ENCODE results near the gene MAOB. TPM values are rescaled to one million over a fixed set of nuclear protein-coding genes. Genes with fewer than 3 reads are reported as not detected.
"Not testable (repeated sequence)": the region's sequence is repeated elsewhere in the genome, so short reads cannot be mapped to it uniquely, and the experiment has no call there.

The MAOB gene
- total RNA-seq, 2 donors from 2014 or later: 0.46 to 0.73 TPM

GRCh38 chrX:43731086-43731485, 151.2 kb downstream of the MAOB start:
- 90 to 96% methylated on average over 2 to 7 of the region's 7 CpGs for WGBS, 2 experiments (ENCODE audit: insufficient coverage in 1 of 2, insufficient read length in 1 of 2)
- peaks cover 39% of the 10 kb centered on the region for H3K9me3 Mint-ChIP-seq
- Histone ChIP-seq H3K4me3 (ENCODE audit: low read length) (no peak overlapping the region), H3K9ac (ENCODE audit: extremely low read depth, low read length, poor library complexity, severe bottlenecking) (no peak overlapping the region), H3K9me3 (ENCODE audit: control insufficient read depth, low read length) (no peaks in the 10 kb centered on the region), H3K27me3 (ENCODE audit: control insufficient read depth, insufficient read depth, low read length, poor library complexity, severe bottlenecking) (no peaks in the 10 kb centered on the region), H3K36me3 (ENCODE audit: control insufficient read depth, insufficient read depth, low read length) (no peaks in the 10 kb centered on the region), H3K27ac (ENCODE audit: low read depth, low read length) (no peak overlapping the region), H3K4me1 (ENCODE audit: control insufficient read depth, insufficient read depth, low read length) (no peaks in the 10 kb centered on the region)
- H3K4me1 Mint-ChIP-seq: peaks cover 6% of the 10 kb centered on the region
- H3K36me3 Mint-ChIP-seq (ENCODE audit: low read depth): no peaks in the 10 kb centered on the region
- TF ChIP-seq CTCF (conservative IDR thresholded peaks at IDR 0.05): no peak
- H3K4me3 Mint-ChIP-seq: no peak overlapping the region
- H3K27me3 Mint-ChIP-seq (ENCODE audit: insufficient read depth): no peaks in the 10 kb centered on the region
- DNase-seq: no peak
- no peak overlapping the region for H3K27ac Mint-ChIP-seq

- Mint-ChIP-seq H3K4me1 (no peaks in the 10 kb centered on the region), H3K27ac (no peak overlapping the region), H3K27me3 (ENCODE audit: insufficient read depth) (peaks cover 2% of the 10 kb centered on the region), H3K4me3 (no peak overlapping the region), H3K9me3 (peaks cover 58% of the 10 kb centered on the region), H3K36me3 (ENCODE audit: low read depth) (no peaks in the 10 kb centered on the region)
- H3K9ac ChIP-seq (ENCODE audit: extremely low read depth, low read length, poor library complexity, severe bottlenecking): no peak overlapping the region
- H3K27me3 ChIP-seq (ENCODE audit: control insufficient read depth, insufficient read depth, low read length, poor library complexity, severe bottlenecking): no peaks in the 10 kb centered on the region
- H3K4me1 ChIP-seq (ENCODE audit: control insufficient read depth, insufficient read depth, low read length): no peaks in the 10 kb centered on the region
- H3K36me3 ChIP-seq (ENCODE audit: control insufficient read depth, insufficient read depth, low read length): no peaks in the 10 kb centered on the region
- no peak for TF ChIP-seq CTCF (conservative IDR thresholded peaks at IDR 0.05)
- H3K27ac ChIP-seq (ENCODE audit: low read depth, low read length): no peak overlapping the region
- no peaks in the 10 kb centered on the region for H3K9me3 ChIP-seq (ENCODE audit: control insufficient read depth, low read length)
- no peak overlapping the region for H3K4me3 ChIP-seq (ENCODE audit: low read length)
- 100% methylated on average over 1 of the region's 1 CpG; no CpG with 5 or more reads in 1 of the 2 experiments for WGBS, 2 experiments (ENCODE audit: insufficient coverage in 1 of 2, insufficient read length in 1 of 2)
- no peak for DNase-seq
Observed at GRCh38 chrX:43728966-43729365, 153.3 kb downstream of the MAOB start.

GRCh38 chrX:43728002-43728401, 154.2 kb downstream of the MAOB start:
- no peak for DNase-seq
- Histone ChIP-seq H3K4me3 (ENCODE audit: low read length) (no peak overlapping the region), H3K9me3 (ENCODE audit: control insufficient read depth, low read length) (no peaks in the 10 kb centered on the region), H3K27ac (ENCODE audit: low read depth, low read length) (no peak overlapping the region), H3K9ac (ENCODE audit: extremely low read depth, low read length, poor library complexity, severe bottlenecking) (no peak overlapping the region), H3K4me1 (ENCODE audit: control insufficient read depth, insufficient read depth, low read length) (no peaks in the 10 kb centered on the region), H3K27me3 (ENCODE audit: control insufficient read depth, insufficient read depth, low read length, poor library complexity, severe bottlenecking) (no peaks in the 10 kb centered on the region), H3K36me3 (ENCODE audit: control insufficient read depth, insufficient read depth, low read length) (no peaks in the 10 kb centered on the region)
- Mint-ChIP-seq H3K9me3 (peaks cover 62% of the 10 kb centered on the region), H3K27ac (no peak overlapping the region), H3K27me3 (ENCODE audit: insufficient read depth) (peaks cover 2% of the 10 kb centered on the region), H3K4me1 (no peaks in the 10 kb centered on the region), H3K36me3 (ENCODE audit: low read depth) (no peaks in the 10 kb centered on the region), H3K4me3 (no peak overlapping the region)
- WGBS, 2 experiments (ENCODE audit: insufficient coverage in 1 of 2, insufficient read length in 1 of 2): 88% methylated on average over 5 of the region's 5 CpGs; no CpG with 5 or more reads in 1 of the 2 experiments
- no peak for TF ChIP-seq CTCF (conservative IDR thresholded peaks at IDR 0.05)

- H3K9me3 Mint-ChIP-seq: peaks cover 68% of the 10 kb centered on the region
- not testable (repeated sequence) for H3K4me1 Mint-ChIP-seq; H3K9ac ChIP-seq (ENCODE audit: extremely low read depth, low read length, poor library complexity, severe bottlenecking); DNase-seq; H3K27me3 Mint-ChIP-seq (ENCODE audit: insufficient read depth); H3K27ac Mint-ChIP-seq; H3K27ac ChIP-seq (ENCODE audit: low read depth, low read length); H3K27me3 ChIP-seq (ENCODE audit: control insufficient read depth, insufficient read depth, low read length, poor library complexity, severe bottlenecking); H3K9me3 ChIP-seq (ENCODE audit: control insufficient read depth, low read length); H3K4me1 ChIP-seq (ENCODE audit: control insufficient read depth, insufficient read depth, low read length); H3K36me3 ChIP-seq (ENCODE audit: control insufficient read depth, insufficient read depth, low read length); H3K4me3 ChIP-seq (ENCODE audit: low read length); H3K36me3 Mint-ChIP-seq (ENCODE audit: low read depth); H3K4me3 Mint-ChIP-seq
- WGBS, 2 experiments (ENCODE audit: insufficient coverage in 1 of 2, insufficient read length in 1 of 2): 85% methylated on average over 6 of the region's 6 CpGs; no CpG with 5 or more reads in 1 of the 2 experiments
Observed at GRCh38 chrX:43727254-43727653, 155.0 kb downstream of the MAOB start.

- not testable (repeated sequence) for H3K36me3 ChIP-seq (ENCODE audit: control insufficient read depth, insufficient read depth, low read length); H3K9me3 ChIP-seq (ENCODE audit: control insufficient read depth, low read length); H3K27me3 Mint-ChIP-seq (ENCODE audit: insufficient read depth); H3K4me3 ChIP-seq (ENCODE audit: low read length); H3K27ac ChIP-seq (ENCODE audit: low read depth, low read length); H3K4me1 Mint-ChIP-seq; H3K4me3 Mint-ChIP-seq; H3K9ac ChIP-seq (ENCODE audit: extremely low read depth, low read length, poor library complexity, severe bottlenecking); H3K27me3 ChIP-seq (ENCODE audit: control insufficient read depth, insufficient read depth, low read length, poor library complexity, severe bottlenecking); H3K4me1 ChIP-seq (ENCODE audit: control insufficient read depth, insufficient read depth, low read length); H3K27ac Mint-ChIP-seq; DNase-seq; H3K36me3 Mint-ChIP-seq (ENCODE audit: low read depth)
- peaks cover 62% of the 10 kb centered on the region for H3K9me3 Mint-ChIP-seq
- WGBS, 2 experiments (ENCODE audit: insufficient coverage in 1 of 2, insufficient read length in 1 of 2): 75 to 89% methylated on average over 1 to 5 of the region's 5 CpGs
Observed at GRCh38 chrX:43725227-43725626, 157.0 kb downstream of the MAOB start.
